Activated CD8-positive, alpha-beta T cell treated with anti-CD3 and anti-CD28 coated beads, Interleukin-2, amount 10 ng/mL, durations not matched to agents 7 days and 5 days (primary cell): Measurements from ENCODE around the gene OPRM1. TPM values are rescaled to one million over a fixed set of nuclear protein-coding genes. Genes with fewer than 3 reads are reported as not detected.

ENCODE experiments used
- ATAC-seq: fragments of 150-1000 bp; cut with Tn5 transposase; one replicate; pipeline ENCODE4 v1.10.0; 2021; ENCODE audit warnings: moderate library complexity
- CTCF ChIA-PET: fragments of 350-600 bp; sonication (Branson Sonifier 250); formaldehyde crosslinking; loops from one replicate; lab custom pipeline; 2021; ENCODE audit warnings: antibody characterized with exemption; lab: Charles Lee
- POLR2A ChIA-PET: fragments of 350-600 bp; sonication (Branson Sonifier 250); formaldehyde crosslinking; loops from one replicate; lab custom pipeline; 2021; ENCODE audit warnings: antibody characterized with exemption; lab: Charles Lee
- DNase-seq: peaks from one replicate; pipeline ENCODE4 v3.0.0-alpha.2; 2020
- H3K27ac Mint-ChIP-seq: one replicate; pipeline ENCODE4 v1.8.0; 2021; ENCODE audit warnings: mild to moderate bottlenecking, mixed read lengths
- H3K27me3 Mint-ChIP-seq: one replicate; pipeline ENCODE4 v1.8.0; 2021; ENCODE audit warnings: low read depth, mixed read lengths
- H3K36me3 Mint-ChIP-seq: one replicate; pipeline ENCODE4 v1.8.0; 2021; ENCODE audit warnings: low read depth, mixed read lengths
- H3K4me1 Mint-ChIP-seq: one replicate; pipeline ENCODE4 v1.8.0; 2021; ENCODE audit warnings: low read depth, mixed read lengths
- H3K4me3 Mint-ChIP-seq: one replicate; pipeline ENCODE4 v1.8.0; 2021; ENCODE audit warnings: mild to moderate bottlenecking, mixed read lengths
- H3K9me3 Mint-ChIP-seq: one replicate; pipeline ENCODE4 v1.8.0; 2022; ENCODE audit warnings: mixed read lengths; ENCODE audit not compliant: insufficient read depth
- total RNA-seq, 2 experiments: library from RNA; stranded (reverse); gene quantifications; one replicate each; pipeline ENCODE4 v1.2.3, GENCODE V29; 2021

Gene OPRM1
- total RNA-seq, 2 experiments from 2014 or later: not detected

DNA sequence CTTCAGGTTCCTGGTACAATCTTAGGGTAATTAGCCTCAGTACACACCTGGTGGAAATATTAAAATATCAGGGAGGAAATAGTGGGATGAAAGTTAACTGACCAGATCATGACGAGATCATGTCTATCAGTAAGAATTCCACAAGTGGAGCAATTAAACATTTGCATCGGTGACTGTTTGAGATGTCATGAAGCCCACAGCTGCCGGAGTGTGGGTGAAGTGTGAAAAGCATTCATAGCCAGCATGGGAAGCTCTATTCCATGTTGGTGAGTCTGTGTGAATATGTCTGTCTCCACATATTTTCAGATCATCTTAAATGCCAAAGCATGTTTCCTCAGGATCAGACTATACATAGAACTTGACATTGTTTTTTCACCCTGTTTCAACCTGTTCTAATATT is 174.7 kb downstream of the OPRM1 start:
- DNase-seq: no peak
- Mint-ChIP-seq H3K4me1 (peaks cover 10% of the 10 kb centered on the region), H3K27me3 (no peaks in the 10 kb centered on the region), H3K36me3 (peaks cover 58% of the 10 kb centered on the region), H3K4me3 (no peak overlapping the region), H3K27ac (no peak overlapping the region), H3K9me3 (no peaks in the 10 kb centered on the region)
- no peak for ATAC-seq
- POLR2A ChIA-PET: no interaction called here
- CTCF ChIA-PET: interaction anchor here (1.0 to 1.6 kb wide), 4 partner anchors 12 to 157 kb away, joined by 3 to 10 read pairs (median 4); no protein-coding TSS in a partner anchor

DNA sequence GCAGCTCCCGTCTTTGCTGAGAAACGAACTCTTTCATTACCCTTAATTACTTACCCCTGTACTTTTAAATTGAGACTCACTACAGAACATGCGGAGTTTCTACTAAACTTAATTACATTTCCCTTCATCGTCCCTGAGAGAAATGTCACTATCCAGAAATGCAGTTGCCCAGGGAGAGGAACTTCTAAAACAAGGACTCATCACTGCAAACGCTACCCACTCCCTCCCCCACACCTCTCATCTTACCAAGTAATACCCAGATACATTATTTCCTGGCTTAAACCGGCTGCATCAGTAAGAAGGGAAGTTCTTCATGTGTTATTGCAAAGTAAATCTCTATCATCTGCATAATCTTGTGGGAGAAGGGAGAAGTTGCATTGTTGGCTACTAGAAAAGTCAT is 179.3 kb downstream of the OPRM1 start:
- H3K4me3 Mint-ChIP-seq: no peak overlapping the region
- no peak overlapping the region for H3K27ac Mint-ChIP-seq
- DNase-seq: no peak
- no peaks in the 10 kb centered on the region for H3K9me3 Mint-ChIP-seq
- no peak for ATAC-seq
- ChIA-PET CTCF (interaction anchor here (0.7 to 1.6 kb wide), 2 partner anchors 23 to 60 kb away, joined by 3 read pairs; no protein-coding TSS in a partner anchor), POLR2A (no interaction called here)
- H3K27me3 Mint-ChIP-seq: no peaks in the 10 kb centered on the region
- peaks cover 34% of the 10 kb centered on the region for H3K4me1 Mint-ChIP-seq
- H3K36me3 Mint-ChIP-seq: peaks cover 58% of the 10 kb centered on the region

DNA sequence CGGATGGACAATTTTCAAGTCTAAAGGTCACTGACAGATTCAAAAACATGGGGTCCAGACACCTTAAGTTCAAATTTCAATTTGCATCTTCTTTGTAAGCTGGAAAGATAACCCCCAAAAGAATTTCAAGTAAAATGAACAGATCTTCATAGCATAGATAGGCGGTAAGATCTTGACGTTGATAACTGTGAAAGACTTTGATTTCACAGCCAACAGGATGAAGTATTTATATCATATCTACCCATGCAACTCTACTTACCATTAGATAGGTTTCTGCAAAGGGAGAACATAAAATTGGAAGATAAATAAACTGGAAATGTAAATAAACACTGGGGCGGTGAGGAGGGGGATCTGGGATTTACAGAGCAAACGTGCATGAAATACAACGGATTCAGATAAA is 179.7 kb downstream of the OPRM1 start:
- DNase-seq: no peak
- ATAC-seq: no peak
- H3K4me3 Mint-ChIP-seq: no peak overlapping the region
- peaks cover 34% of the 10 kb centered on the region for H3K4me1 Mint-ChIP-seq
- H3K9me3 Mint-ChIP-seq: no peaks in the 10 kb centered on the region
- no peak overlapping the region for H3K27ac Mint-ChIP-seq
- H3K36me3 Mint-ChIP-seq: peaks cover 57% of the 10 kb centered on the region
- no peaks in the 10 kb centered on the region for H3K27me3 Mint-ChIP-seq
- CTCF ChIA-PET: interaction anchor here (1.6 kb wide), 1 partner anchor 23 kb away, joined by 3 read pairs; no protein-coding TSS in a partner anchor
- POLR2A ChIA-PET: interaction anchor here (1.5 kb wide), 1 partner anchor 31 kb away, joined by 4 read pairs; no protein-coding TSS in a partner anchor

DNA sequence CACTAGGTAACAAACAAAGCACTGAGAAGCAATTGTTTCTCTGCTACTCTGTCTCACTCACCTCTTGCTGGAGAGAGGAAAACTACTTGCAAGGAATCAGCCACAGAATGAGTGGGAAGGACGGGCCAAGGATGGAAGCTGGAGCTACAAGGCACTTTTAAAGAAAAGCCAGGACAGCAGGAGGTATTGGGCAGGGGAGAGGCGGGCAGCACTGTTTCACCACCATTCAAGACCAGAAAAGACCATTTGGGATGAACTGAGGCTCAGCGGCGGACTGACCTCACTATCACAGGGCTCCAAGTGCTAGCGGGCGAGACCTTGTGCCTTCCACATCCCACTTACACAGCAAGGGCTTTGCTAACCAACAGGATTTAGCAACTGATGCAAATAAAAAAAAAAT is 180.2 kb downstream of the OPRM1 start:
- no peak overlapping the region for H3K27ac Mint-ChIP-seq
- H3K4me1 Mint-ChIP-seq: peaks cover 38% of the 10 kb centered on the region
- DNase-seq: no peak
- peaks cover 53% of the 10 kb centered on the region for H3K36me3 Mint-ChIP-seq
- H3K27me3 Mint-ChIP-seq: no peaks in the 10 kb centered on the region
- no peak overlapping the region for H3K4me3 Mint-ChIP-seq
- no peak for ATAC-seq
- ChIA-PET POLR2A (interaction anchor here (0.7 to 1.5 kb wide), 2 partner anchors 30 to 61 kb away, joined by 3 to 4 read pairs; no protein-coding TSS in a partner anchor), CTCF (interaction anchor here (0.6 to 1.6 kb wide), 2 partner anchors 22 to 782 kb away, joined by 3 to 4 read pairs; no protein-coding TSS in a partner anchor)
- H3K9me3 Mint-ChIP-seq: no peaks in the 10 kb centered on the region

DNA sequence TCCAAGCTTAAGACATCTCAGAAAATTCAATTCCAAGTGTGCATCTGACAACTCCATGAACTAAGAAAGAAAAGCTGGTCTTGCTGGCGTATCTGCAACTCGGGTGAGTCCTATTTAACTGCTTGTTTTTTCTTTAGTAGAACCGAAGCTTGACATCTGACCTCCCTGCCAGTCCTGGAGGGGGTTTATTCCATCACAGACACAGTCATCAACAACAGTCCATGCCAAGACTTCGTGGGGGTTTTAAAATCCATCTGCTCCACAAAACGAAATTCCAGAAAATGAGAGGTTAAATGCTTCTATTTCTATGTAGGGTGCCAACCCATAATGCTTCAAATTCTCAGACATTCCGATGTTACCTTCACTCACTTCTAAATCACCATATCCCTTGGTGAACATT is 183.7 kb downstream of the OPRM1 start:
- ChIA-PET POLR2A (interaction anchor here (1.1 kb wide), 1 partner anchor 14 kb away, joined by 3 read pairs; no protein-coding TSS in a partner anchor), CTCF (interaction anchor here (2.4 to 3.0 kb wide), 3 partner anchors 25 to 65 kb away, joined by 10 to 30 read pairs (median 12); no protein-coding TSS in a partner anchor)
- no peaks in the 10 kb centered on the region for H3K27me3 Mint-ChIP-seq
- no peak overlapping the region for H3K4me3 Mint-ChIP-seq
- ATAC-seq (no peak), DNase-seq (no peak)
- peaks cover 48% of the 10 kb centered on the region for H3K36me3 Mint-ChIP-seq
- H3K9me3 Mint-ChIP-seq: no peaks in the 10 kb centered on the region
- peaks cover 46% of the 10 kb centered on the region for H3K4me1 Mint-ChIP-seq
- no peak overlapping the region for H3K27ac Mint-ChIP-seq

DNA sequence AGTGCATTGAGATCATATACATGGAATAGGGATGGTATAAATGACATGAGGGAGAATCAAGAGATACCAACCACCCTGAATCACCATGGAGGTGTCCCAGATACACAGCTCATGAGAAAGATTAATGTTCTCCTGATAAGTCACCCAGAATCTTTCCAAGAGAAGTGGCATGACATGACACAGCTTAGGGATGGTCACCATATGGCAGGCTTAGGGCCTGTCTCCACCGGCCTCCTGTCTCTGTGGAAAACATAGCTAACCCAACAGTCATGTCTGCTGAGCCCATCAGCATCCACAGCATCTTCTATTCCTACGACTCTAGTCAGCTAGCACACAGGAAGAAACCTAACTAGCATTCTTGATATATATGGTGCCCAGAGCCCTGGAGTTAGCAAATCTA is 184.3 kb downstream of the OPRM1 start:
- Mint-ChIP-seq H3K9me3 (no peaks in the 10 kb centered on the region), H3K27ac (no peak overlapping the region), H3K4me1 (peaks cover 43% of the 10 kb centered on the region), H3K4me3 (no peak overlapping the region), H3K36me3 (peaks cover 44% of the 10 kb centered on the region), H3K27me3 (no peaks in the 10 kb centered on the region)
- DNase-seq: no peak
- no peak for ATAC-seq
- CTCF ChIA-PET: interaction anchor here (1.0 to 3.0 kb wide), 5 partner anchors 9 to 66 kb away, joined by 4 to 30 read pairs (median 10); no protein-coding TSS in a partner anchor
- POLR2A ChIA-PET: interaction anchor here (0.7 to 1.1 kb wide), 3 partner anchors 9 to 53 kb away, joined by 3 to 4 read pairs (median 4); no protein-coding TSS in a partner anchor

DNA sequence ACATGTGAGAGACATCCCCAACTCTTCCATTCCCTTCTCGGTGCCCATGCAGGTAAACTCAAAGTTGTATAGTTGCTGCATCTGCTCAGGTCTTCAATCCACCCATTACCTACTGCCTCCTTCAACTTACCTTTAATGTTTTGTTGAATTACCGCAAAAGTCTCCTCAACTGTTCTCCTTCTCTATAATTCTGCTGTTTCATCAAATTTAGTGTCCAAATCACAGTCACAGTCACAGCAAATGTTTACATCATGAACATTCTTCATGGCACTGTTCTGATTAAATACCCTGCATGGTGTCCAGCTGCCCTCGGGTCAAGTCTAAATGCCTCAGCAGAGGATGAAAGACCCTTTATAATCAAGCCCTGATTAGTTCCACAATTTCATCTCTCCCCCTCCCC is 187.4 kb downstream of the OPRM1 start:
- ATAC-seq (no peak), DNase-seq (no peak)
- POLR2A ChIA-PET: interaction anchor here (1.0 kb wide), 1 partner anchor 9 kb away, joined by 3 read pairs; no protein-coding TSS in a partner anchor
- H3K9me3 Mint-ChIP-seq: no peaks in the 10 kb centered on the region
- H3K27ac Mint-ChIP-seq: no peak overlapping the region
- H3K27me3 Mint-ChIP-seq: no peaks in the 10 kb centered on the region
- H3K4me3 Mint-ChIP-seq: no peak overlapping the region
- peaks cover 37% of the 10 kb centered on the region for H3K36me3 Mint-ChIP-seq
- H3K4me1 Mint-ChIP-seq: peaks cover 53% of the 10 kb centered on the region
- CTCF ChIA-PET: interaction anchor here (0.7 to 2.0 kb wide), 2 partner anchors 13 to 875 kb away, joined by 3 to 4 read pairs; no protein-coding TSS in a partner anchor

DNA sequence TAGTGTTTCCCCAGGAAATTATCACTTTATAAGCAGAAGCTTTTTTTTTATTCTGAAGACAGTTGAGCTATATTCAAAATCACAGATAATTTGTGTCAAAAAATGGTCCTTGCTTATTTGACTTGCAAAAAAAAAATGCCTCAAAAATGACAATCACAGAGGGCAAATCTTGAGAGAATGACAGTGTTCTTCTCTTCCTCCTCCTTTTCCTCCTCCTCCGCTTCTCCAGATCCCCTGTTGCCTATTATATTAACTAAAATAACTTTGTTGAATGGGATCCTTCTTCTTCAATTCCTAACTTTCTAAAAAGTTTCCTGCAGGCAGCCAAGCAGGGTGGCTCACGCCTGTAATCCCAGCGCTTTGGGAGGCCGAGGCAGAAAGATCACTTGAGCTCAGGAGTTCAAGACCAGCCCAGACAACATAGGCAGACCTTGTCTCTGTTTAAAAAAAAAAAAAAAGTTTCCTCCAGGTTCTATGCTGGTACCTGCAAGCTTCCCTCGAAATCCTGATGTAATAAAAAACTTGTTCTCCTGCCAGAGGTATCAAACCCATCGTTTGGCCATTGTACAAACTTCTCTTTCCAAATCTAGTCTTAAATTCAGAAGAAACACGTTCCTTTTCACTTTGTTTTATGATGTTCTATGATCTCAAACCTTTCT is 189.0 kb downstream of the OPRM1 start:
- no peak for ATAC-seq
- POLR2A ChIA-PET: no interaction called here
- peak overlapping the region; percentile 1 for H3K27ac Mint-ChIP-seq

DNA sequence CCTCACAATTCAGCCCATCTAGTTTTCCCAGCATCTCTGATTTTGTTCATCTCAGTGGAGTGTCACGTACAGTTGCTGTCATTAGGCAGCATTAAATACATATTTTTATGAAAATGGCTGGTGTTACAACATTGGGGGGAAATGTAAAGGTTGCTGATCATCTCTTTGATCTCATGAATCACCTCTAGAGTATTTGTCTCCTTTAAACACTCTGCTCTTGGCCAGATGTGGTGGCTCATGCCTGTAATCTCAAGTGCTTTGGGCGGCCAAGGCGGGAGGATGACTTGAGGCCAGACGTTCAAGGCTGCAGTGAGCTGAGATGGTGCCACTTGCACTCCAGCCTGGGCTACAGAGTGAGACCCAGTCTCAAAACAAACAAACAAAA is 189.5 kb downstream of the OPRM1 start:
- Mint-ChIP-seq H3K27me3 (no peaks in the 10 kb centered on the region), H3K36me3 (peaks cover 21% of the 10 kb centered on the region), H3K9me3 (no peaks in the 10 kb centered on the region), H3K4me1 (peaks cover 57% of the 10 kb centered on the region), H3K4me3 (no peak overlapping the region), H3K27ac (peak overlapping the region; percentile 1)
- ChIA-PET CTCF (interaction anchor here (1.5 kb wide), 1 partner anchor 71 kb away, joined by 3 read pairs; no protein-coding TSS in a partner anchor), POLR2A (no interaction called here)
- ATAC-seq (no peak), DNase-seq (no peak)

More for the DNA sequence above, 189.0 kb downstream of the OPRM1 start:
- no peak overlapping the region for H3K4me3 Mint-ChIP-seq
- H3K4me1 Mint-ChIP-seq: peaks cover 54% of the 10 kb centered on the region
- peaks cover 27% of the 10 kb centered on the region for H3K36me3 Mint-ChIP-seq
- CTCF ChIA-PET: interaction anchor here (0.9 kb wide), 1 partner anchor 145 kb away, joined by 3 read pairs; no protein-coding TSS in a partner anchor
- no peaks in the 10 kb centered on the region for H3K9me3 Mint-ChIP-seq
- DNase-seq: no peak
- no peaks in the 10 kb centered on the region for H3K27me3 Mint-ChIP-seq

DNA sequence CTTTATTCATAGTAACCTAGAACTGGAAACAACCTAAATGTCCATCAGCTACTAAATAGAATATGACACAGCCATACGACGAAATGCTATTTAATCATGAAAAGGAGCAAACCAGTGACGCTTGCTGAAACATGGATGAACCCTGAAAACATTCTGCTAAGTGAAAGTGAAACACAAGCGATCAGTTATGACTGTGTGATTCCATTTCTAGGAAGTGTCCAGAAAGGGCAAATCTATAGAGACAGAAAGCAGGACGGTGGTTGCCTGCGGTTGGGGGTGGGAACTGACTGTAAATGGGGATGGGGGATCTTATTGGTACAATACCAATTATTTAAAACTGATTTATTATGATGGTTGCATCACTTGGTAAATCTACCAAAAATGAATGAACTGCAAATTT is 190.7 kb downstream of the OPRM1 start:
- Mint-ChIP-seq H3K27me3 (no peaks in the 10 kb centered on the region), H3K4me3 (peak overlapping the region; percentile 76), H3K4me1 (peaks cover 64% of the 10 kb centered on the region), H3K9me3 (no peaks in the 10 kb centered on the region), H3K27ac (peak overlapping the region; percentile 92), H3K36me3 (peaks cover 26% of the 10 kb centered on the region)
- ChIA-PET POLR2A (interaction anchor here (2.5 kb wide), 1 partner anchor 12 kb away, joined by 11 read pairs; no protein-coding TSS in a partner anchor), CTCF (interaction anchor here (1.2 to 8.5 kb wide), 4 partner anchors 9 to 73 kb away, joined by 3 to 72 read pairs (median 4); no protein-coding TSS in a partner anchor)
- ATAC-seq: peak; percentile 81
- peak; percentile 66 for DNase-seq

DNA sequence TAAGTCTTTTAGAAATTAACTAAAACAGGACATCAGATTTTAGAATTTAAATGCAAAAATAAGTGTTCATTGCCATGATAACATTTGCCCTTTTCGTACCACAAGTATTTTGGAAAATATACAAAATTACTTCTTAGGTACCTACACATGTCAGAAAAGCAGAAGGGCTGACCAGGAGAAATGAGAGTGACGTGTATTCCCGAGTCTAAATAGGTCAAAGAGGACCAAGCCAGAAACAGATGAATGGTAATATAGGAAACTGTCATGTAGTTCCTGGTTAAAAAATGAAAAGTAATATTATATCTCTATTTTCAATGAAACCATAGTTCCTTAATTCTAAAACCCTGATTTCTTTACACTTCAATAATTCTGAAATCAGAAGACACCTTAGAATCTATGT is 191.4 kb downstream of the OPRM1 start:
- H3K27me3 Mint-ChIP-seq: no peaks in the 10 kb centered on the region
- ChIA-PET CTCF (interaction anchor here (1.2 to 8.5 kb wide), 3 partner anchors 9 to 54 kb away, joined by 3 to 72 read pairs (median 4); no protein-coding TSS in a partner anchor), POLR2A (interaction anchor here (1.0 to 2.5 kb wide), 2 partner anchors 11 to 14 kb away, joined by 3 to 11 read pairs; no protein-coding TSS in a partner anchor)
- H3K4me1 Mint-ChIP-seq: peaks cover 66% of the 10 kb centered on the region
- no peaks in the 10 kb centered on the region for H3K9me3 Mint-ChIP-seq
- H3K4me3 Mint-ChIP-seq: peak overlapping the region; percentile 76
- H3K36me3 Mint-ChIP-seq: peaks cover 28% of the 10 kb centered on the region
- ATAC-seq (no peak), DNase-seq (no peak)
- peak overlapping the region; percentile 92 for H3K27ac Mint-ChIP-seq
